Measurements from ENCODE around the gene MYO3B. TPM values are rescaled to one million over a fixed set of nuclear protein-coding genes. Genes with fewer than 3 reads are reported as not detected.

The MYO3B gene
- total and polyA plus RNA-seq, 2 donors = 0.64 to 0.71 TPM

- 95% methylated on average over 6 of the region's 6 CpGs for WGBS
- Histone ChIP-seq H3K27ac (ENCODE audit: low read depth in 1 of 2, low read length in 1 of 2) (no peak overlapping the region), H3K4me3 (ENCODE audit: low read length in 2 of 2) (no peak overlapping the region), H3K4me1 (ENCODE audit: control insufficient read depth in 2 of 2, insufficient read depth in 2 of 2, low read length in 2 of 2) (peaks cover 0 to 9% of the 10 kb centered on the region in 2 donors), H3K27me3 (ENCODE audit: control insufficient read depth in 2 of 2, insufficient read depth in 1 of 2, low read length in 1 of 2) (no peaks in the 10 kb centered on the region), H3K36me3 (ENCODE audit: control insufficient read depth in 2 of 2, insufficient read depth in 2 of 2, low read length in 1 of 2) (no peaks in the 10 kb centered on the region), H3K9me3 (ENCODE audit: control insufficient read depth in 2 of 2, insufficient read depth in 1 of 2, low read length in 1 of 2) (no peaks in the 10 kb centered on the region)
- DNase-seq (ENCODE audit: low read depth in 6 of 9, low spot score in 9 of 9) = no peak
Measured at GRCh38 chr2:170501421-170502043, 323.6 kb downstream of the MYO3B start.

DNA sequence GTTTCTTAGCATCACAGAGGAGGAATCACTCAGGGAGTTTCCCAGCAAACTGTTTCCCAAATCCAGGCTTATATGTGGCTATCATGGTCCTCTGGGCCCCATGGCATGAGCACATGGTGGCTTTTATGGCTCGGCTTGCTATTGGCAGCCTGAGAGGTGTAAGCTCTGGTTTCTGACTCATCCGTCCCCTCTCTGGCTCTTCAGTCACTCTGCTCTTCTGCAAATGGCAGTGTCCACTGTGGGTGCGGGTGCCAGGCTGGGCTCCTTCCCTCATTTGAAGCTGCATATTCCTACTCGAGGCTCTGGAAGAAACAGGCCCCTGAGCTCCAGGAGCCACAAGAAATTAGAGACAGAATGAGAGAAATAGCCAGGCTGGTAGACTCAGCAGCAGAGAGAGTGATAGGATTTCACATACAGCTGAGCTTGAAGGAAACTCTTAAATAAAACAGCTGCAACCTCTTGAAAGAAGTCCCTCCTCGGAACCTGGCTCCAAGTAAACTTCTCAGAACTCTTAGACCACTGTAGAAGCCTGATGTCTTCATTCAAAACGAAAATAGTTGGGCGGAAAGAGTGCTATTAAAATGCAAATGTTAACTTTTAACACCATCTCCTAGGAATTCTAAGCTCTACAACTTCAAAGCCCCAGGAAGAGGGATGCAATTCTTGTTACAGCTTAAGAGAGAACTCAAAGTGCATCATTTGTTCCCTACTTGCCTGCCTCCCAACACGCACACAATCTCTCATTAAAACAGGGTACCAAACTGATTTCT is 324.6 kb downstream of the MYO3B start:
- Histone ChIP-seq H3K27ac (ENCODE audit: low read depth in 1 of 2, low read length in 1 of 2) (no peak overlapping the region), H3K9me3 (ENCODE audit: control insufficient read depth in 2 of 2, insufficient read depth in 1 of 2, low read length in 1 of 2) (no peaks in the 10 kb centered on the region), H3K4me1 (ENCODE audit: control insufficient read depth in 2 of 2, insufficient read depth in 2 of 2, low read length in 2 of 2) (peaks cover 0 to 18% of the 10 kb centered on the region in 2 donors), H3K36me3 (ENCODE audit: control insufficient read depth in 2 of 2, insufficient read depth in 2 of 2, low read length in 1 of 2) (no peaks in the 10 kb centered on the region), H3K27me3 (ENCODE audit: control insufficient read depth in 2 of 2, insufficient read depth in 1 of 2, low read length in 1 of 2) (no peaks in the 10 kb centered on the region), H3K4me3 (ENCODE audit: low read length in 2 of 2) (no peak overlapping the region)
- 81% methylated on average over 8 of the region's 8 CpGs for WGBS
- no peak for DNase-seq (ENCODE audit: low read depth in 6 of 9, low spot score in 9 of 9)

GRCh38 chr2:170503563-170503962 is 325.6 kb downstream of the MYO3B start:
- H3K27ac ChIP-seq (ENCODE audit: low read depth in 1 of 2, low read length in 1 of 2) = no peak overlapping the region
- H3K36me3 ChIP-seq (ENCODE audit: control insufficient read depth in 2 of 2, insufficient read depth in 2 of 2, low read length in 1 of 2) = no peaks in the 10 kb centered on the region
- no peak for DNase-seq (ENCODE audit: low read depth in 6 of 9, low spot score in 9 of 9)
- 53% methylated on average over 3 of the region's 3 CpGs for WGBS
- no peak overlapping the region for H3K4me3 ChIP-seq (ENCODE audit: low read length in 2 of 2)
- no peaks in the 10 kb centered on the region for H3K9me3 ChIP-seq (ENCODE audit: control insufficient read depth in 2 of 2, insufficient read depth in 1 of 2, low read length in 1 of 2)
- no peaks in the 10 kb centered on the region for H3K27me3 ChIP-seq (ENCODE audit: control insufficient read depth in 2 of 2, insufficient read depth in 1 of 2, low read length in 1 of 2)
- peaks cover 0 to 24% of the 10 kb centered on the region in 2 donors for H3K4me1 ChIP-seq (ENCODE audit: control insufficient read depth in 2 of 2, insufficient read depth in 2 of 2, low read length in 2 of 2)

DNA sequence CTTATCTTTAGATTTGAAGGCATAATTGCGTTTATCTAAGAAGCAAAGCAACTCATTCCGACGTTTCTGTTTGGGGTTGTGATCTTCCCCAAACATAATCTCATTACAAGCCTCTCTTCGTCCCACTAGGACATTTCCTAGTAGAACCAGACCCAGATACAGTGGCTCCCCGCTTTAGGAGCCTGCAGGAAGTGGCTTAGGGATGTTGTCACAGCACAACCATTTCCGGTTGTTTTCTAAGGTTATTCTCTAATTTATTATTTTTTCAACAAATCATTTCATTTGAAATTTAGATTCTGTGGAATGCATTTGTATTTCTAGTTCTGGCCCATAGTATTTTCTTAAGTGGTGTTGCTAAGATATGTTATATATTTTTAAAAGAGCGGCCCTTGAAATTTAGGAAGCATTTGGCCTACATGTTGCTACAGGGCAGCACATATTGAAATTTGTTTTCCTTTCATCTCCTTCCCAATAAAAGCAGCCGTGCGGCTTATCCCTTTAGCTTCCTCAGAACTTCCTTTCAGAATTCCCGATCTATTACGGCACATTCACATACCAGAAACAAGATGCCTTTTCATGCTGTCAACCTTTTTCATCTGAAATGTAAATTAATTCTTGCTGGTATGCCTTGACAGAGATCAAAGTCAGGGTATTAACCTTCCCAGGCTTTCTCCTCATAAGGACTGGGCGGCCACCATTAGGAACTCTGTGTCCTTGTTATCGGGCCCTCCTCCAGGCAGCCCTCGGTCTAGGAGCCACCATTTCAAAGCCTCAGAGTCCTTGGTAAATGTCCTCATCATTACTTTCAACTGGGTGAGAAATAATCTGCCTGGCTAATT is 326.2 kb downstream of the MYO3B start:
- H3K9me3 ChIP-seq (ENCODE audit: control insufficient read depth in 2 of 2, insufficient read depth in 1 of 2, low read length in 1 of 2) = no peaks in the 10 kb centered on the region
- 87% methylated on average over 14 of the region's 14 CpGs for WGBS
- H3K27me3 ChIP-seq (ENCODE audit: control insufficient read depth in 2 of 2, insufficient read depth in 1 of 2, low read length in 1 of 2) = no peaks in the 10 kb centered on the region
- no peak overlapping the region for H3K27ac ChIP-seq (ENCODE audit: low read depth in 1 of 2, low read length in 1 of 2)
- no peak for DNase-seq (ENCODE audit: low read depth in 6 of 9, low spot score in 9 of 9)
- no peaks in the 10 kb centered on the region for H3K36me3 ChIP-seq (ENCODE audit: control insufficient read depth in 2 of 2, insufficient read depth in 2 of 2, low read length in 1 of 2)
- H3K4me1 ChIP-seq (ENCODE audit: control insufficient read depth in 2 of 2, insufficient read depth in 2 of 2, low read length in 2 of 2) = peaks cover 0 to 24% of the 10 kb centered on the region in 2 donors
- no peak overlapping the region for H3K4me3 ChIP-seq (ENCODE audit: low read length in 2 of 2)

GRCh38 chr2:170504810-170505145 is 326.8 kb downstream of the MYO3B start:
- Histone ChIP-seq H3K9me3 (ENCODE audit: control insufficient read depth in 2 of 2, insufficient read depth in 1 of 2, low read length in 1 of 2) (no peaks in the 10 kb centered on the region), H3K36me3 (ENCODE audit: control insufficient read depth in 2 of 2, insufficient read depth in 2 of 2, low read length in 1 of 2) (no peaks in the 10 kb centered on the region), H3K4me3 (ENCODE audit: low read length in 2 of 2) (no peak overlapping the region), H3K27ac (ENCODE audit: low read depth in 1 of 2, low read length in 1 of 2) (no peak overlapping the region), H3K27me3 (ENCODE audit: control insufficient read depth in 2 of 2, insufficient read depth in 1 of 2, low read length in 1 of 2) (no peaks in the 10 kb centered on the region), H3K4me1 (ENCODE audit: control insufficient read depth in 2 of 2, insufficient read depth in 2 of 2, low read length in 2 of 2) (peaks cover 0 to 24% of the 10 kb centered on the region in 2 donors)
- 96% methylated on average over 4 of the region's 4 CpGs for WGBS
- no peak for DNase-seq (ENCODE audit: low read depth in 6 of 9, low spot score in 9 of 9)

DNA sequence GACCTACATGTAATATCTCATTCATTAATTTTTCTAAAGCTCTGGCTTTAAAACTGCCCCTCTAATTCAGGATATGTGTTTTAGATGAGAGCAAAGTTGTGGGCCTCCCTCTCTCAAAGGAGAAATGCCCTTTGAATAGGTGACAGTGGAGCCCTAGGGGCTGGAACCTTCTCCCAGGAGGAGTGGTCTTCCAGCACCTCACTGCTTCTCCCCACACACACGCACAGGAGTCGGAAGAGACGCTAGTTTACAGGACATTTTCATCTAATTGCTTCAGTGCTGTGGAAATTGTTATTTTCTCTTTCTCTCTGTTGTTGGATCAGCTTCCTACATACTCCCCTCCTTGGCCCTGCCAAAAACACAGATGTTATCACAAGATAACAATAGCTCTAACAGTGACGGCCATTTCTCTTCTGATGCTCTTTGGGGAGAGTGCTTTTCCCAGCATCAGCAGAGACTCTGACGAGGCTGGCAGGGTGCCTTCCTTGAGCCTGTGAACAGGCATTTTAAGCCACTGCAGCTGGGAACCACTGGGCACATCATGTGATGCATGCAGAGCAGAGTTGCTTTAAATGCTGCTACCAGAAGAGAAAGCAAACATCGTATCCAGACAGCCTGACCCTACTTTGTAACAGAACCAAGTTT is 327.8 kb downstream of the MYO3B start:
- 42% methylated on average over 6 of the region's 6 CpGs for WGBS
- Histone ChIP-seq H3K4me3 (ENCODE audit: low read length in 2 of 2) (no peak overlapping the region), H3K27me3 (ENCODE audit: control insufficient read depth in 2 of 2, insufficient read depth in 1 of 2, low read length in 1 of 2) (no peaks in the 10 kb centered on the region), H3K27ac (ENCODE audit: low read depth in 1 of 2, low read length in 1 of 2) (no peak overlapping the region), H3K9me3 (ENCODE audit: control insufficient read depth in 2 of 2, insufficient read depth in 1 of 2, low read length in 1 of 2) (no peaks in the 10 kb centered on the region), H3K4me1 (ENCODE audit: control insufficient read depth in 2 of 2, insufficient read depth in 2 of 2, low read length in 2 of 2) (peaks cover 0 to 24% of the 10 kb centered on the region in 2 donors), H3K36me3 (ENCODE audit: control insufficient read depth in 2 of 2, insufficient read depth in 2 of 2, low read length in 1 of 2) (no peaks in the 10 kb centered on the region)
- DNase-seq (ENCODE audit: low read depth in 6 of 9, low spot score in 9 of 9) = peak in 1 of 9 donors; percentile 40

DNA sequence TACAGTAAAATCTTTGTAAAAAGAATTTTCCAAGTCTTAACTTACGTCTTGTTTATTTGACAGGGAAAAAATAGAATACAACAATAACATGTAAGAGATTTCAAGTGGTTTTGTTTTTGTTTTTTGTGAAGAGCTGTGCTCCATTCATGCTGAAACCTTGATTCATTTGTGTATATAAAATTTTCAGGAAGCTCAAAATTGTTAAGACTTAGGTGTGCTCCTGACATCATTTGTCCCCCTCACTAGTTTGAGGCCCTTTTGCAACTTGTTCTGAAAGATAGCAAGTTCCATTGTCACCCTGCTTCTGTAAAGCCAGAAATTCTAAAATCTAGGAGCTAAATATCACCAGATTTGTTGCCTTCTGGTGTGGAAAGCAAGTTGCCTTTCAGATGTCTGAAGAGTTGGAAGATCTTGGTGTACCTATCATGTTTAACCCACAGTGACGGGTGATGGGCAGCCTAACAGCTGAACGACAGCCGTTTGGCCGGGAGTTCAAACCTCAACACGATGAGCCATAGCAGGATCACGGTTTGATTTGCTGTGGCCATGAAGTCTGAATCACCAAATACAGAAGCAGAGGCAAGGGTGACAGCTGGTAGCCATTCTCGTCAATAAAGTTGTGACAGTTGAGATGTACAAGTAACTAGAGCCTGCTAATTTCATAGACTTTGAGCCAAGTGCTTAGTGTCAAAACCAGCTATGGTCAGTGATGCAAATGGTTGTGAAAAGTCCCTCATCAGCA is 331.7 kb downstream of the MYO3B start:
- H3K36me3 ChIP-seq (ENCODE audit: control insufficient read depth in 2 of 2, insufficient read depth in 2 of 2, low read length in 1 of 2) = no peaks in the 10 kb centered on the region
- no peaks in the 10 kb centered on the region for H3K27me3 ChIP-seq (ENCODE audit: control insufficient read depth in 2 of 2, insufficient read depth in 1 of 2, low read length in 1 of 2)
- no peaks in the 10 kb centered on the region for H3K9me3 ChIP-seq (ENCODE audit: control insufficient read depth in 2 of 2, insufficient read depth in 1 of 2, low read length in 1 of 2)
- no peak overlapping the region for H3K27ac ChIP-seq (ENCODE audit: low read depth in 1 of 2, low read length in 1 of 2)
- DNase-seq (ENCODE audit: low read depth in 6 of 9, low spot score in 9 of 9) = no peak
- 94% methylated on average over 8 of the region's 8 CpGs for WGBS
- H3K4me1 ChIP-seq (ENCODE audit: control insufficient read depth in 2 of 2, insufficient read depth in 2 of 2, low read length in 2 of 2) = peaks cover 0 to 21% of the 10 kb centered on the region in 2 donors
- H3K4me3 ChIP-seq (ENCODE audit: low read length in 2 of 2) = no peak overlapping the region

DNA sequence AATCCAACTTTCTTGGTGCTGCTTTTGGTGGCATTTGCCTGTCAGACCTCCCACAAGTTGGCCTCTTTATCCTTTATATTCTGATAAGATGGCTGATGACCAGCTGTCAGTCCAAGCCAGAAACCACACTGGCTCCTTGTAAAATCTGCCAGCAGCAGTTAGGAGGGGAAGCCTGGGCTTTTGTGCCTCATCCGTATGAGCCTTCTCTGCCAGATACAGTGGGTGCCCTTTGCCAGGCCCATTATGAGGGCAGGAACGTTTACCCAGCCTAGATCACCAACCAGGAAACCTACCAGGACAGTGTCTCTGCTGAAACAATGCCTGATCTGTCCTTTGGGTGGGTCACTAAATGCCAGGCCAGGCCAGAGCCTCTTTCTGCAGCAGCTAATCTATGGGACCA is 334.3 kb downstream of the MYO3B start:
- 88% methylated on average over 2 of the region's 2 CpGs for WGBS
- no peak for DNase-seq (ENCODE audit: low read depth in 6 of 9, low spot score in 9 of 9)
- no peaks in the 10 kb centered on the region for H3K36me3 ChIP-seq (ENCODE audit: control insufficient read depth in 2 of 2, insufficient read depth in 2 of 2, low read length in 1 of 2)
- H3K27me3 ChIP-seq (ENCODE audit: control insufficient read depth in 2 of 2, insufficient read depth in 1 of 2, low read length in 1 of 2) = no peaks in the 10 kb centered on the region
- no peak overlapping the region for H3K4me3 ChIP-seq (ENCODE audit: low read length in 2 of 2)
- no peaks in the 10 kb centered on the region for H3K9me3 ChIP-seq (ENCODE audit: control insufficient read depth in 2 of 2, insufficient read depth in 1 of 2, low read length in 1 of 2)
- no peak overlapping the region for H3K27ac ChIP-seq (ENCODE audit: low read depth in 1 of 2, low read length in 1 of 2)
- H3K4me1 ChIP-seq (ENCODE audit: control insufficient read depth in 2 of 2, insufficient read depth in 2 of 2, low read length in 2 of 2) = peaks cover 0 to 9% of the 10 kb centered on the region in 2 donors
